WERI-Rb-1 (cell line): ENCODE data around the gene RCSD1.

ENCODE experiments used
- DNase-seq: peaks from one replicate; pipeline ENCODE4 v3.0.0-alpha.2; 2020
- H3K27ac ChIP-seq: fragments of 250-450 bp; sonication (Bioruptor Pico); 2 replicates; pipeline ENCODE4 v1.5.1; 2020; ENCODE audit warnings: mild to moderate bottlenecking, moderate library complexity
- H3K27me3 ChIP-seq: fragments of 250-450 bp; sonication (Bioruptor Pico); 2 replicates; pipeline ENCODE4 v1.5.1; 2021; ENCODE audit warnings: mild to moderate bottlenecking, low read depth, moderate library complexity; ENCODE audit not compliant: insufficient read depth, severe bottlenecking
- H3K36me3 ChIP-seq: fragments of 250-450 bp; sonication (Bioruptor Pico); 2 replicates; pipeline ENCODE4 v1.5.1; 2020; ENCODE audit warnings: mild to moderate bottlenecking, moderate library complexity
- H3K4me3 ChIP-seq: 2 replicates; pipeline ENCODE4 v1.5.1; 2011; ENCODE audit warnings: low read depth, mild to moderate bottlenecking, control low read depth, low read length
- H3K9me3 ChIP-seq: fragments of 250-450 bp; sonication (Bioruptor Pico); 2 replicates; pipeline ENCODE4 v1.5.1; 2021; ENCODE audit warnings: mild to moderate bottlenecking, moderate library complexity; ENCODE audit not compliant: severe bottlenecking
- TF ChIP-seq, protein P1 (sequence below): IDR thresholded peaks from 2 replicates; pipeline ENCODE4 v1.5.1; 2011; ENCODE audit warnings: low read depth, mild to moderate bottlenecking, control low read depth, inconsistent platforms, low read length

RCSD1 gene

GRCh38 chr1:167663002-167663772 lies 33.2 kb downstream of the RCSD1 start:
- TF ChIP-seq, protein P1, sequence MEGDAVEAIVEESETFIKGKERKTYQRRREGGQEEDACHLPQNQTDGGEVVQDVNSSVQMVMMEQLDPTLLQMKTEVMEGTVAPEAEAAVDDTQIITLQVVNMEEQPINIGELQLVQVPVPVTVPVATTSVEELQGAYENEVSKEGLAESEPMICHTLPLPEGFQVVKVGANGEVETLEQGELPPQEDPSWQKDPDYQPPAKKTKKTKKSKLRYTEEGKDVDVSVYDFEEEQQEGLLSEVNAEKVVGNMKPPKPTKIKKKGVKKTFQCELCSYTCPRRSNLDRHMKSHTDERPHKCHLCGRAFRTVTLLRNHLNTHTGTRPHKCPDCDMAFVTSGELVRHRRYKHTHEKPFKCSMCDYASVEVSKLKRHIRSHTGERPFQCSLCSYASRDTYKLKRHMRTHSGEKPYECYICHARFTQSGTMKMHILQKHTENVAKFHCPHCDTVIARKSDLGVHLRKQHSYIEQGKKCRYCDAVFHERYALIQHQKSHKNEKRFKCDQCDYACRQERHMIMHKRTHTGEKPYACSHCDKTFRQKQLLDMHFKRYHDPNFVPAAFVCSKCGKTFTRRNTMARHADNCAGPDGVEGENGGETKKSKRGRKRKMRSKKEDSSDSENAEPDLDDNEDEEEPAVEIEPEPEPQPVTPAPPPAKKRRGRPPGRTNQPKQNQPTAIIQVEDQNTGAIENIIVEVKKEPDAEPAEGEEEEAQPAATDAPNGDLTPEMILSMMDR = no peak
- DNase-seq = no peak
- H3K9me3 ChIP-seq = no peaks in the 10 kb centered on the region
- no peak overlapping the region for H3K27ac ChIP-seq
- H3K27me3 ChIP-seq = no peaks in the 10 kb centered on the region
- H3K36me3 ChIP-seq = no peaks in the 10 kb centered on the region
- no peak overlapping the region for H3K4me3 ChIP-seq

DNA sequence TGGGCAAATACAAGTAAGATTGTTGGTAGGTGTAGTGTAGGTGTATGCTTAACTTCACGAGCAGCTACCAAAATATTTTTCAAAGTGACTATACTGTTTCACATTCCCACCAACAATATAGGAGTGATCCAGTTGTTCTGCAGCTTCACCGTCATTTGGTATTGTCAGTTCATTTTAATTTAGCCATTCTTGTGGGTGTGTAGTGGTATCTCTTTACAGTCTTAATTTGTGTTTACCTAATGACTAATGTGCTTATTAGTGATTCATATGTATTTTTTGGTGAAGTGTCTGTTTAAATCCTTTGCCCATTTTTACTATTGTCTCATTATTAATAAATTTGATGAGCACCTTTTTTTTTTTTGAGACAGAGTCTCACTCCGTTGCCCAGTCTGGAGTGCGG lies 35.4 kb downstream of the RCSD1 start:
- TF ChIP-seq, protein P1 = no peak
- no peak for DNase-seq
- H3K36me3 ChIP-seq = no peaks in the 10 kb centered on the region
- no peaks in the 10 kb centered on the region for H3K9me3 ChIP-seq
- H3K27me3 ChIP-seq = no peaks in the 10 kb centered on the region
- no peak overlapping the region for H3K4me3 ChIP-seq
- no peak overlapping the region for H3K27ac ChIP-seq

GRCh38 chr1:167666416-167666815 lies 36.4 kb downstream of the RCSD1 start:
- Histone ChIP-seq H3K27ac (no peak overlapping the region), H3K27me3 (no peaks in the 10 kb centered on the region), H3K36me3 (no peaks in the 10 kb centered on the region), H3K4me3 (no peak overlapping the region), H3K9me3 (no peaks in the 10 kb centered on the region)
- DNase-seq = no peak
- TF ChIP-seq, protein P1 = no peak

GRCh38 chr1:167667536-167667935 lies 37.5 kb downstream of the RCSD1 start:
- H3K9me3 ChIP-seq = no peaks in the 10 kb centered on the region
- DNase-seq = no peak
- no peak overlapping the region for H3K4me3 ChIP-seq
- no peaks in the 10 kb centered on the region for H3K36me3 ChIP-seq
- H3K27ac ChIP-seq = no peak overlapping the region
- H3K27me3 ChIP-seq = no peaks in the 10 kb centered on the region
- TF ChIP-seq, protein P1 = no peak

DNA sequence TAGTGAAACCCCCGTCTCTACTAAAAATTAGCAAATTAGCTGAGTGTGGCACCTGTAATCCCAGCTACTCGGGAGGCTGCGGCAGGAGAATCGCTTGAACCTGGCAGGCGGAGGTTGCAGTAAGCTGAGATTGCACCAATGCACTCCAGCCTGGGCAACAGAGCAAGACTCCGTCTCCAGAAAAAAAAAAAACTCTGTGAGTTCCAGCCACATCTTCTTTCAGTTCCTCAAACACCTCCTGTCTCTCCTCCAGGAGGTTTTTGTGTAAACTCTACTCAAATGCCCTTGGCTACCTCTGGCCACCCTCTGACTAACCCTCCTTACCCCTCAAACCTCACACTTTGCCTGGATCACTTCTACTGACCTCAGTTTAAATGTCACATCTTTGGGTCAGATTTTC lies 38.1 kb downstream of the RCSD1 start:
- H3K4me3 ChIP-seq = no peak overlapping the region
- H3K9me3 ChIP-seq = no peaks in the 10 kb centered on the region
- H3K27ac ChIP-seq = no peak overlapping the region
- TF ChIP-seq, protein P1 = no peak
- H3K27me3 ChIP-seq = no peaks in the 10 kb centered on the region
- no peak for DNase-seq
- no peaks in the 10 kb centered on the region for H3K36me3 ChIP-seq
